Endothelial cell of umbilical vein (primary cell): ENCODE results near the gene GALNT9. TPM values are rescaled to one million over a fixed set of nuclear protein-coding genes. Genes with fewer than 3 reads are reported as not detected.

Experiments
- BruUV-seq: library from RNA; stranded (reverse); fragments of 400-500 nt; replicated peaks from 2 replicates; lab custom pipeline; 2021; lab: Mats Ljungman, UMichigan
- CTCF ChIA-PET: fragments of 300-600, 350-600 bp; sonication (Branson Sonifier 250); formaldehyde crosslinking; loops from one replicate; lab custom pipeline; 2021; ENCODE audit warnings: antibody characterized with exemption, inconsistent platforms; lab: Charles Lee
- POLR2A ChIA-PET: fragments of 300-600, 350-600 bp; sonication (Branson Sonifier 250); formaldehyde crosslinking; loops from one replicate; lab custom pipeline; 2021; ENCODE audit warnings: antibody characterized with exemption, inconsistent platforms; lab: Charles Lee
- DNase-seq: peaks from one replicate; pipeline ENCODE4 v3.0.0-alpha.2; 2011; ENCODE audit warnings: low read depth, low spot score
- FAIRE-seq: peaks from 2 replicates; lab custom pipeline; 2011; peaks lifted over from hg19 to GRCh38; lab: Jason Lieb, UNC
- H2AFZ ChIP-seq: 2 replicates; pipeline ENCODE4 v1.6.0; 2012; ENCODE audit warnings: low read depth, low read length, control low read depth, inconsistent platforms
- H3K27ac ChIP-seq: 2 replicates; pipeline ENCODE4 v1.5.1; 2011; ENCODE audit warnings: low read depth, mild to moderate bottlenecking, control low read depth, low read length, moderate library complexity; ENCODE audit not compliant: insufficient read depth
- H3K27me3 ChIP-seq, 2 experiments: 2 replicates each; pipeline versions ENCODE4 v1.6.0 to v1.6.1; 2011; ENCODE audit warnings: low read length in 2 of 2, mixed read lengths in 1 of 2; ENCODE audit not compliant: control insufficient read depth in 2 of 2, insufficient read depth in 2 of 2
- H3K36me3 ChIP-seq, 2 experiments: 2 replicates in 1 of 2; 3 replicates in 1 of 2; pipeline ENCODE4 v1.5.1; 2011; ENCODE audit warnings: low read length in 2 of 2, mild to moderate bottlenecking in 1 of 2, moderate library complexity in 1 of 2; ENCODE audit not compliant: control insufficient read depth in 2 of 2, insufficient read depth in 2 of 2; ENCODE audit errors: extremely low read depth in 1 of 2
- H3K4me1 ChIP-seq: 3 replicates; pipeline ENCODE4 v1.5.1; 2011; ENCODE audit warnings: mild to moderate bottlenecking, low read length; ENCODE audit not compliant: control insufficient read depth, insufficient read depth; ENCODE audit errors: extremely low read depth
- H3K4me2 ChIP-seq: 2 replicates; pipeline ENCODE4 v1.6.1; 2011; ENCODE audit warnings: low read length, control low read depth, mixed read lengths; ENCODE audit not compliant: insufficient read depth
- H3K4me3 ChIP-seq, 3 experiments: fragments of 200-600 bp in 1 of 3; sonication (generic), shearing (Covaris generic) in 1 of 3; replicated peaks in 1 of 3; 2 replicates each; pipeline ENCODE4 v1.5.1; 2011 to 2016; ENCODE audit warnings: control low read depth in 3 of 3, low read length in 3 of 3, mild to moderate bottlenecking in 2 of 3, inconsistent platforms in 1 of 3, low read depth in 1 of 3, moderate library complexity in 1 of 3; ENCODE audit not compliant: insufficient read depth in 1 of 3
- H3K79me2 ChIP-seq: 2 replicates; pipeline ENCODE4 v1.6.0; 2012; ENCODE audit warnings: low read length, inconsistent platforms; ENCODE audit not compliant: control insufficient read depth, insufficient read depth
- H3K9ac ChIP-seq: replicated peaks from 2 replicates; pipeline ENCODE3; 2011; ENCODE audit warnings: low read length, control low read depth; ENCODE audit not compliant: insufficient read depth; ENCODE audit errors: extremely low read depth
- H3K9me1 ChIP-seq: replicated peaks from 3 replicates; pipeline ENCODE4 v1.6.0; 2011; ENCODE audit warnings: mild to moderate bottlenecking, low read length; ENCODE audit not compliant: control insufficient read depth, insufficient read depth; ENCODE audit errors: extremely low read depth
- H3K9me3 ChIP-seq: replicated peaks from 2 replicates; pipeline ENCODE4 v1.5.1; 2012; ENCODE audit warnings: low read length, inconsistent platforms; ENCODE audit not compliant: control insufficient read depth, insufficient read depth
- H4K20me1 ChIP-seq: replicated peaks from 2 replicates; pipeline ENCODE3; 2011; ENCODE audit warnings: mild to moderate bottlenecking, low read length; ENCODE audit not compliant: control insufficient read depth, insufficient read depth; ENCODE audit errors: extremely low read depth
- CTCF ChIP-seq, 2 donors: IDR thresholded peaks; 1 replicate in 1 of 2; 2 replicates in 1 of 2; pipeline ENCODE4 v1.5.1; 2011; ENCODE audit warnings: low read length in 2 of 2, mild to moderate bottlenecking in 2 of 2, moderate library complexity in 2 of 2, control low read depth in 1 of 2, inconsistent platforms in 1 of 2, low read depth in 1 of 2; ENCODE audit not compliant: insufficient read depth in 1 of 2; ENCODE audit errors: extremely low read depth in 1 of 2
- EZH2 ChIP-seq: IDR thresholded peaks from 2 replicates; pipeline ENCODE4 v1.6.1; 2012; ENCODE audit warnings: borderline replicate concordance, low read depth, mild to moderate bottlenecking, moderate library complexity, low read length, inconsistent platforms; ENCODE audit not compliant: severe bottlenecking
- FOS ChIP-seq: IDR thresholded peaks from 2 replicates; pipeline ENCODE4 v1.6.1; 2011; ENCODE audit warnings: mild to moderate bottlenecking, low read length, moderate library complexity, borderline replicate concordance; ENCODE audit not compliant: insufficient read depth
- GATA2 ChIP-seq: IDR thresholded peaks from 2 replicates; pipeline ENCODE4 v1.7.0; 2011; ENCODE audit warnings: low read depth, mild to moderate bottlenecking, moderate library complexity, mixed read lengths, low read length; ENCODE audit not compliant: insufficient read length, insufficient read depth
- JUN ChIP-seq: IDR thresholded peaks from 2 replicates; pipeline ENCODE4 v1.6.1; 2011; ENCODE audit warnings: borderline replicate concordance, low read depth; ENCODE audit not compliant: insufficient read length, insufficient read depth
- MAX ChIP-seq: IDR thresholded peaks from 2 replicates; pipeline ENCODE4 v1.6.1; 2011; ENCODE audit not compliant: insufficient read depth, insufficient read length
- MYC ChIP-seq: IDR thresholded peaks from one replicate; pipeline ENCODE4 v1.6.1; 2011; ENCODE audit warnings: mild to moderate bottlenecking, low read depth, low read length
- POLR2A ChIP-seq: IDR thresholded peaks from 2 replicates; pipeline ENCODE4 v1.6.1; 2012; ENCODE audit warnings: low read depth, mild to moderate bottlenecking, control low read depth, low read length
- POLR2AphosphoS5 ChIP-seq: IDR thresholded peaks from 2 replicates; pipeline ENCODE4 v1.6.1; 2012; ENCODE audit warnings: low read depth, mild to moderate bottlenecking, control low read depth, low read length, moderate library complexity; ENCODE audit not compliant: insufficient read depth
- dilution Hi-C: fragments of 300-500 bp; cut with MboI; formaldehyde crosslinking; loops from one replicate; pipeline ENCODE4 v1.15.0; 2019; ENCODE audit warnings: low sequenced_read_pairs; ENCODE audit not compliant: extremely low pct_ligation_motif_present
- intact Hi-C: fragments of 100-400 bp; cut with micrococcal nuclease; formaldehyde crosslinking; loops from one replicate; pipeline ENCODE4 v1.10.0; 2022
- polyA plus RNA-seq, 4 experiments: library from polyadenylated mRNA; depleted of rRNA in 3 of 4; stranded (reverse) in 3 of 4; unstranded in 1 of 4; fragments of >200 nt; gene quantifications; 2 replicates each; pipeline versions ENCODE4 v1.2.1 to v1.2.3, GENCODE V29; 2011 to 2012; ENCODE audit warnings: missing spikeins in 1 of 4
- total RNA-seq: library from RNA; stranded (reverse); gene quantifications from 2 replicates; pipeline ENCODE4 v1.2.3, GENCODE V29; 2021

The GALNT9 gene
- total and polyA plus RNA-seq, 2 donors (not counting 3 experiments of a cell fraction or from before 2014, with no cell fraction given) = 0.14 to 0.73 TPM

GRCh38 chr12:132344601-132345000, 15.2 kb upstream of the GALNT9 start:
- Histone ChIP-seq H4K20me1 (no peaks in the 10 kb centered on the region), H3K27ac (no peak overlapping the region), H3K36me3 (no peaks in the 10 kb centered on the region), H3K9ac (no peak overlapping the region), H3K4me2 (no peak overlapping the region), H2AFZ (no peak overlapping the region), H3K4me3 (no peak overlapping the region), H3K79me2 (no peaks in the 10 kb centered on the region), H3K27me3 (no peaks in the 10 kb centered on the region), H3K9me1 (no peaks in the 10 kb centered on the region), H3K9me3 (no peaks in the 10 kb centered on the region), H3K4me1 (no peaks in the 10 kb centered on the region)
- DNase-seq (no peak), FAIRE-seq (no peak)
- ChIA-PET CTCF (no interaction called here), POLR2A (interaction anchor here (0.8 kb wide), 1 partner anchor 17 kb away, joined by 3 read pairs; no protein-coding TSS in a partner anchor)
- TF ChIP-seq POLR2A (no peak), POLR2AphosphoS5 (no peak), CTCF (IDR thresholded peaks at IDR 0.05; ENCODE audit: extremely low read depth in 1 of 2, insufficient read depth in 1 of 2, low read depth in 1 of 2, low read length in 2 of 2) (no peak), FOS (no peak), MAX (no peak), JUN (no peak), MYC (no peak), EZH2 (no peak), GATA2 (no peak)
- no TSS peak for BruUV-seq
- dilution Hi-C loops = no loop called here
- intact Hi-C loops = no loop called here
